HepG2 (cell line): ENCODE results near the gene FGFR4. TPM values are rescaled to one million over a fixed set of nuclear protein-coding genes. Genes with fewer than 3 reads are reported as not detected.
A peak's percentile ranks its signal among the peaks of the same experiment; 100 is the strongest.

ENCODE experiments used
- ASH2L ChIP-seq: fragments of 300-600, 200-600 bp; sonication (generic); IDR thresholded peaks from 2 replicates; pipeline ENCODE4 v1.7.0; 2017; ENCODE audit warnings: low read depth, mild to moderate bottlenecking, moderate library complexity, mixed read lengths, low read length; ENCODE audit not compliant: insufficient read length
- BORCS8-MEF2B ChIP-seq: sonication (generic); formaldehyde crosslinking; IDR thresholded peaks from 2 replicates; pipeline ENCODE4 v1.8.0; 2022; ENCODE audit warnings: mild to moderate bottlenecking, missing genetic modification reagents
- CTCF ChIP-seq: sonication (generic); formaldehyde crosslinking; IDR thresholded peaks from 2 replicates; pipeline ENCODE4 v1.5.0; 2020; ENCODE audit warnings: mild to moderate bottlenecking, missing genetic modification reagents, moderate library complexity
- E2F2 ChIP-seq: sonication (generic); formaldehyde crosslinking; IDR thresholded peaks from 2 replicates; pipeline ENCODE4 v1.4.0; 2020; ENCODE audit warnings: missing genetic modification reagents, borderline replicate concordance
- ERF ChIP-seq: IDR thresholded peaks from 2 replicates; pipeline ENCODE4 v1.6.1; 2018; ENCODE audit warnings: missing biosample characterization, missing genetic modification reagents
- GATAD2A ChIP-seq: IDR thresholded peaks from 2 replicates; pipeline ENCODE4 v1.6.1; 2016
- HOXD1 ChIP-seq: sonication (generic); formaldehyde crosslinking; IDR thresholded peaks from 2 replicates; pipeline ENCODE4 v1.5.0; 2020; ENCODE audit warnings: missing genetic modification reagents
- JARID2 ChIP-seq: sonication (generic); formaldehyde crosslinking; IDR thresholded peaks from 2 replicates; pipeline ENCODE4 v1.8.1; 2023; ENCODE audit warnings: missing genetic modification reagents, inconsistent platforms; ENCODE audit not compliant: insufficient replicate concordance
- KLF16 ChIP-seq, 2 experiments: sonication (generic) in 1 of 2; formaldehyde crosslinking in 1 of 2; IDR thresholded peaks; 2 replicates each; pipeline versions ENCODE4 v1.6.1 to v1.8.0; 2016 to 2023; ENCODE audit warnings: missing genetic modification reagents in 2 of 2, missing compliant biosample characterization in 1 of 2
- MED1 ChIP-seq: sonication (generic); formaldehyde crosslinking; IDR thresholded peaks from 2 replicates; pipeline ENCODE4 v1.4.0; 2020; ENCODE audit warnings: missing genetic modification reagents
- NFE2L2 ChIP-seq: fragments of 150-350 bp; IDR thresholded peaks from 2 replicates; pipeline ENCODE4 v1.6.1; 2014; ENCODE audit warnings: low read length
- PHF21A ChIP-seq: sonication (generic); formaldehyde crosslinking; IDR thresholded peaks from 2 replicates; pipeline ENCODE4 v1.5.0; 2020; ENCODE audit warnings: mild to moderate bottlenecking, missing genetic modification reagents
- TFDP2 ChIP-seq: sonication (generic); formaldehyde crosslinking; IDR thresholded peaks from 2 replicates; pipeline ENCODE4 v1.4.0; 2020; ENCODE audit warnings: missing genetic modification reagents
- THAP8 ChIP-seq: sonication (generic); formaldehyde crosslinking; IDR thresholded peaks from 2 replicates; pipeline ENCODE4 v1.5.1; 2020; ENCODE audit warnings: missing genetic modification reagents, mild to moderate bottlenecking, borderline replicate concordance
- YEATS2 ChIP-seq: sonication (generic); formaldehyde crosslinking; IDR thresholded peaks from 2 replicates; pipeline ENCODE4 v1.4.0; 2020; ENCODE audit warnings: missing genetic modification reagents, borderline replicate concordance
- ZNF337 ChIP-seq: sonication (generic); formaldehyde crosslinking; IDR thresholded peaks from 2 replicates; pipeline ENCODE4 v1.5.1; 2020; ENCODE audit warnings: missing genetic modification reagents, low read depth, mild to moderate bottlenecking, borderline replicate concordance
- ZNF33A ChIP-seq: sonication (generic); formaldehyde crosslinking; IDR thresholded peaks from 2 replicates; pipeline ENCODE4 v1.5.1; 2020; ENCODE audit warnings: missing genetic modification reagents, mild to moderate bottlenecking, moderate library complexity, borderline replicate concordance
- polyA plus RNA-seq, 8 experiments: library from polyadenylated mRNA; depleted of rRNA in 3 of 8; stranded (reverse) in 7 of 8; unstranded in 1 of 8; fragments of >200 nt; fragmentation: Illumina TruSeq in 4 of 8; extraction: Trizol in 4 of 8; gene quantifications; 2 replicates each; pipeline versions ENCODE4 v1.2.1 to v1.2.3, GENCODE V29; 2011 to 2016; ENCODE audit warnings: low read depth in 4 of 8, missing spikeins in 1 of 8, mixed read lengths in 1 of 8; ENCODE audit not compliant: insufficient read depth in 1 of 8
- total RNA-seq, 5 experiments: library from RNA; depleted of rRNA; stranded (reverse); fragments of >200 nt; fragmentation: Illumina TruSeq; extraction: Trizol; gene quantifications; 2 replicates each; pipeline ENCODE4 v1.2.3, GENCODE V29; 2016; ENCODE audit warnings: low read depth in 1 of 5

Gene FGFR4
- total and polyA plus RNA-seq, 2 of the 13 experiments (the other 11 are each of a cell fraction or from before 2014, with no cell fraction given), result 129 to 219 TPM

GRCh38 chr5:177111720-177112394 is 25.1 kb downstream of the FGFR4 start (continued):
- TF ChIP-seq ZNF33A (CRISPR knock-in tag) (no peak), YEATS2 (CRISPR knock-in tag) (peak; percentile 49; the same call in 1 of the 2 replicates), PHF21A (CRISPR knock-in tag) (no peak), CTCF (CRISPR knock-in tag) (peak; percentile 99), ASH2L (no peak), E2F2 (CRISPR knock-in tag) (no peak), GATAD2A (CRISPR knock-in tag) (peak; percentile 44), HOXD1 (CRISPR knock-in tag) (0 out of 2 replicates have a peak, but pooled peaks have one; percentile 31), MED1 (CRISPR knock-in tag) (peak; percentile 53; the same call in 1 of the 2 replicates), THAP8 (no peak), BORCS8-MEF2B (0 out of 2 replicates have a peak, but pooled peaks have one; percentile 34), ZNF337 (CRISPR knock-in tag) (no peak), TFDP2 (CRISPR knock-in tag) (no peak), JARID2 (no peak), ERF (CRISPR knock-in tag) (0 out of 2 replicates have a peak, but pooled peaks have one; percentile 20), NFE2L2 (no peak), KLF16 (CRISPR knock-in tag; IDR thresholded peaks at IDR 0.05) (peak in 1 of 2 experiments; percentile 54; a peak in 1 of 4 replicates)
